RWPE1 (cell line): ENCODE data around the gene SLC13A5.

ENCODE experiments used
- CTCF ChIA-PET: fragments of 350-600 bp; sonication (Branson Sonifier 250); formaldehyde crosslinking; extraction: SDS; loops from one replicate; lab custom pipeline; 2021; lab: Yijun Ruan, JAX
- POLR2A ChIA-PET: fragments of 400-600 bp; formaldehyde crosslinking; extraction: SDS; loops from one replicate; lab custom pipeline; 2020; ENCODE audit warnings: antibody characterized with exemption; ENCODE audit not compliant: low non-redundant PET; lab: Yijun Ruan, JAX
- DNase-seq: peaks from one replicate; pipeline ENCODE4 v3.0.0; 2012; ENCODE audit warnings: low spot score
- H3K27ac ChIP-seq: fragments of 450-650 bp; 2 replicates; pipeline ENCODE4 v1.5.1; 2017
- TF ChIP-seq, protein P1 (sequence below): fragments of 450-650 bp; conservative IDR thresholded peaks from 2 replicates; pipeline ENCODE4 v1.5.1; 2017; ENCODE audit warnings: low read depth, mild to moderate bottlenecking

The SLC13A5 gene

DNA sequence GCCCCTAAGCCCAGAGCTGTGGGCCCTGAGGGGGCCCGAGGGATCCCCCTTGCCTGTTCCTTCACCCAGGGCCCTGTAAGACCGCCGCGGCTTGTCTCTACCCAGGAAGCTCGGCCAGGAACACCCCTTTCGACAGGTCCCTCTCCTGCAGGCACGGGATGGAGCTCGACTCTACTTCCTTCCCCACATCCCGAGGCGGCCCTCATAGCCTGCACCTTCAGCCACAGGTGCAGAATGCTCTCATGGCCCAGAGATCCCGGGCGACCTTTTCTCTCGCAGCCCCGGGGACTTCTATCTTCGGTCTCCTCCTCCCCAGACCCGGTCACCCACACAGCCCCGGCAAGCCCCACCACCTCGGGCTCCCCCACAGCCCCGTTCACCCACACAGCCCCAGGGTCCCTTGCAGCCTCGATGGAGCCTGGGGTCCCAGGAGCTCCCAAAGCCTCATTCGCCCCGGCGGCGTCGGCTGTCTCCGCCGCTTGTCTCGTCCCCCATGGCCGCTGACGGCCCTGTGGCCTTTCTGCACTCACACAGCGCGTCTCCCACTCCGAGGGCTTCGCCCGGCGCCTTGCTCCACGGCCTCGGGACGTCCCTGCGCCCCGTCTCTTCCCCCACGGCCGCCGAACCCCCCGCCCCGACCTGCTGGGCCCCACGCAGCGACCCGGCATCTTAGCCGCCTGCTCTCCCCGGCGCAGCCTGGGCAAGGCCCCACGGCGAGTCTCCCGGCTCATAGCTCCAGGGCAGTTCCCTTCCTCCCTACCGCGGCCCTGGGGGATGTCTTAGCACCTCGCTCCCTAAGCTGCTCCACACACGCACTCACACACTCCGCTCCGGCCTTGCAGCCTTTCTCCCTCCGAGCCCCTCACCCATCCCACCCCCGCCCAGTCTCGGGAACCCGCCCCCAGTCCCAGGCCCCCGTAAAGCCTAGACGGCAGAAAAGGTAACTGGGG lies 73.3 kb downstream of the SLC13A5 start:
- TF ChIP-seq, protein P1, sequence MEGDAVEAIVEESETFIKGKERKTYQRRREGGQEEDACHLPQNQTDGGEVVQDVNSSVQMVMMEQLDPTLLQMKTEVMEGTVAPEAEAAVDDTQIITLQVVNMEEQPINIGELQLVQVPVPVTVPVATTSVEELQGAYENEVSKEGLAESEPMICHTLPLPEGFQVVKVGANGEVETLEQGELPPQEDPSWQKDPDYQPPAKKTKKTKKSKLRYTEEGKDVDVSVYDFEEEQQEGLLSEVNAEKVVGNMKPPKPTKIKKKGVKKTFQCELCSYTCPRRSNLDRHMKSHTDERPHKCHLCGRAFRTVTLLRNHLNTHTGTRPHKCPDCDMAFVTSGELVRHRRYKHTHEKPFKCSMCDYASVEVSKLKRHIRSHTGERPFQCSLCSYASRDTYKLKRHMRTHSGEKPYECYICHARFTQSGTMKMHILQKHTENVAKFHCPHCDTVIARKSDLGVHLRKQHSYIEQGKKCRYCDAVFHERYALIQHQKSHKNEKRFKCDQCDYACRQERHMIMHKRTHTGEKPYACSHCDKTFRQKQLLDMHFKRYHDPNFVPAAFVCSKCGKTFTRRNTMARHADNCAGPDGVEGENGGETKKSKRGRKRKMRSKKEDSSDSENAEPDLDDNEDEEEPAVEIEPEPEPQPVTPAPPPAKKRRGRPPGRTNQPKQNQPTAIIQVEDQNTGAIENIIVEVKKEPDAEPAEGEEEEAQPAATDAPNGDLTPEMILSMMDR: no peak
- ChIA-PET CTCF (interaction anchor here (0.5 kb wide), 1 partner anchor 141 kb away, joined by 4 read pairs; no protein-coding TSS in a partner anchor), POLR2A (no interaction called here)
- H3K27ac ChIP-seq: peak overlapping the region; percentile 96
- peak; percentile 25 for DNase-seq

DNA sequence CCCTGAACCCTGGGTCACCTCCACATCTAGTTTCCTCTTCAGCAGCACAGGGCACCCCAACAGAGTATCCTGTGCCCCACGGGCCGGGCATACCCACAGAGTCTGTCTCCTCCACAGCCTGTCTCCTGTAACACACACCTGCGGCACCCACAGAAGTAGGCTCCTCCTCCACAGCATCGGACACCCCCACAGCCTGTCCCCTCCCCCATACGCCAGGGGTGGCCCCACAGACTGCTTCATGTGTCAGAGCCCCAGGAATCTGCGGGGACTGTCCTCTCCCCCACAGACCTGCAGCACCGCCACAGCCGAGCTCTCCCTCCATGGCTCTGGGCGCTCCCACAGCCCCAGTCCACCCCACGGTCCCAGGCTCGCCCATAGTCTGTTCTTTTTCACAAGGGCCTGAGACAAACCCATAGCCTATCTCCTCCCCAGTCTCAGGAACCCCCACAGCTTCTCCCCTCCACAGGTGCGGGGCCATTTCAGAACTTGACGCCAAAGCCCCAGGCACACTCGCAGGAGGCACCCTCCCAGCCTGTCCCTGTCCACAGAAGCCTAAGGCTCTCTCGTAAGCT lies 74.1 kb downstream of the SLC13A5 start:
- peak overlapping the region; percentile 96 for H3K27ac ChIP-seq
- no peak for DNase-seq
- ChIA-PET CTCF (interaction anchor here (0.5 kb wide), 1 partner anchor 142 kb away, joined by 4 read pairs; no protein-coding TSS in a partner anchor), POLR2A (no interaction called here)
- TF ChIP-seq, protein P1: no peak

GRCh38 chr17:6638046-6638908 lies 74.9 kb downstream of the SLC13A5 start:
- POLR2A ChIA-PET: interaction anchor here (0.8 kb wide), 1 partner anchor 83 kb away, joined by 3 read pairs; no protein-coding TSS in a partner anchor
- H3K27ac ChIP-seq: peak overlapping the region; percentile 96
- no peak for DNase-seq
- TF ChIP-seq, protein P1: no peak
- CTCF ChIA-PET: interaction anchor here (0.7 kb wide), 1 partner anchor 10 kb away, joined by 3 read pairs; no protein-coding TSS in a partner anchor

DNA sequence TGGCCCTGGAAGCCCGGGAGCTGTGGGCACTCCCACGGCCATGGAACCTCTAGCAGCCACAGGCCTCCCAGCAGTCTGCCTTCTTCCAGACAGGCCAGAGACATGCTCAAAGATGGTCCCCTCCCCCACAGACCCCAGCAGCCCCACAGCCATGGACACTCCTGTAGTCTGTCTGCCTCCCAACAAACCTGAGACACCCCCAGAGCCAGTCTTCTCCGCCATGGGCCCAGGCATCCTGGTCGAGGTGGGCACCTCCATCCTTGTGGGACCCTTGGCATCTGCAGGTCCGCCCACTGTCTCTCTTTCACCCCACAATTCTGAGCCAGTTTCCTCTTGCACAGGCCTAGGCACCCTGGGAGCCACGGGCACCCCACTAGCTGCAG lies 75.7 kb downstream of the SLC13A5 start:
- DNase-seq: no peak
- CTCF ChIA-PET: interaction anchor here (0.7 kb wide), 2 partner anchors 11 to 365 kb away, joined by 3 read pairs; no protein-coding TSS in a partner anchor
- POLR2A ChIA-PET: no interaction called here
- TF ChIP-seq, protein P1: no peak
- peak overlapping the region; percentile 96 for H3K27ac ChIP-seq

GRCh38 chr17:6636616-6637457 lies 76.3 kb downstream of the SLC13A5 start:
- ChIA-PET POLR2A (no interaction called here), CTCF (interaction anchor here (0.7 kb wide), 1 partner anchor 366 kb away, joined by 3 read pairs; no protein-coding TSS in a partner anchor)
- no peak for DNase-seq
- peak overlapping the region; percentile 96 for H3K27ac ChIP-seq
- TF ChIP-seq, protein P1: no peak
